ENCODE measurements around the gene CMTM8. TPM values are rescaled to one million over a fixed set of nuclear protein-coding genes. Genes with fewer than 3 reads are reported as not detected.

CMTM8 gene
- total and polyA plus RNA-seq, 10 of the 15 experiments (the other 5 are each of a cell fraction or from before 2014, with no cell fraction given), result 0.11 to 0.23 TPM; not detected in 8

DNA sequence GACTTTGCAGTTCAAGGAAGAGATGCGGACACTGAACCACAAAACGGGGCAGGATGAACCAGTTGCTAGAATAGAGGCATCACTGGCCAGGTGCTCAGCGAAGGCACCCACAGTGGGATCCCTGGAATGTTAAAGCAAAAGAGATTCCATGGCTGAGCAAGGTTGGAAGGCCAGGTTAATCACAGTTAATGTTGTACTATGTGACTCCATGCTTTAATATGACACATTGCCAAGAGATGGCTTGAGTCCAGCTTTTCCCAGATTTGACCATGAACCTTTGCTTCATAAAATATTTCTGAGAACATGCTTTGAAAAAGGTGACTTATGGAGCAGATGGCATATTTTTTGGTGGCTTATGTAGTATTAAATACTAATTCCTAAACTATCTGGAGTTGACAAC, 77.0 kb downstream of the CMTM8 start:
- WGBS (ENCODE audit: insufficient coverage, insufficient replicate concordance, low lambda C conversion rate, missing lambda C conversion rate), result 58% methylated on average over 3 of the region's 3 CpGs
- Histone ChIP-seq H3K9me3 (replicated peaks; ENCODE audit: control insufficient read depth, insufficient read depth, low read length) (no peaks in the 10 kb centered on the region), H3K36me3 (ENCODE audit: control insufficient read depth in 2 of 2, insufficient read depth in 2 of 2, low read length in 1 of 2) (no peaks in the 10 kb centered on the region), H2AFZ (ENCODE audit: control insufficient read depth, low read depth, low read length) (no peak overlapping the region), H3K4me2 (ENCODE audit: control insufficient read depth, insufficient read depth) (no peak overlapping the region), H3K9ac (ENCODE audit: control insufficient read depth, insufficient read depth, low read length) (no peak overlapping the region), H3K27ac (ENCODE audit: control insufficient read depth, insufficient read depth) (no peak overlapping the region), H4K20me1 (ENCODE audit: control insufficient read depth, insufficient read depth) (no peaks in the 10 kb centered on the region), H3K79me2 (ENCODE audit: control insufficient read depth, insufficient read depth, low read length) (no peaks in the 10 kb centered on the region), H3K27me3 (replicated peaks in 1 of 2; ENCODE audit: control insufficient read depth in 2 of 2, insufficient read depth in 2 of 2, low read length in 1 of 2) (peaks cover 0 to 3% of the 10 kb centered on the region in 2 experiments; a peak in 2 of 4 replicates), H3K4me1 (ENCODE audit: control insufficient read depth, insufficient read depth, low read length) (no peaks in the 10 kb centered on the region), H3K4me3 (no peak overlapping the region)
- CTCF ChIA-PET, result interaction anchor here (1.2 kb wide), 1 partner anchor 59 kb away, joined by 3 read pairs; no protein-coding TSS in a partner anchor
- TF ChIP-seq, protein P1, sequence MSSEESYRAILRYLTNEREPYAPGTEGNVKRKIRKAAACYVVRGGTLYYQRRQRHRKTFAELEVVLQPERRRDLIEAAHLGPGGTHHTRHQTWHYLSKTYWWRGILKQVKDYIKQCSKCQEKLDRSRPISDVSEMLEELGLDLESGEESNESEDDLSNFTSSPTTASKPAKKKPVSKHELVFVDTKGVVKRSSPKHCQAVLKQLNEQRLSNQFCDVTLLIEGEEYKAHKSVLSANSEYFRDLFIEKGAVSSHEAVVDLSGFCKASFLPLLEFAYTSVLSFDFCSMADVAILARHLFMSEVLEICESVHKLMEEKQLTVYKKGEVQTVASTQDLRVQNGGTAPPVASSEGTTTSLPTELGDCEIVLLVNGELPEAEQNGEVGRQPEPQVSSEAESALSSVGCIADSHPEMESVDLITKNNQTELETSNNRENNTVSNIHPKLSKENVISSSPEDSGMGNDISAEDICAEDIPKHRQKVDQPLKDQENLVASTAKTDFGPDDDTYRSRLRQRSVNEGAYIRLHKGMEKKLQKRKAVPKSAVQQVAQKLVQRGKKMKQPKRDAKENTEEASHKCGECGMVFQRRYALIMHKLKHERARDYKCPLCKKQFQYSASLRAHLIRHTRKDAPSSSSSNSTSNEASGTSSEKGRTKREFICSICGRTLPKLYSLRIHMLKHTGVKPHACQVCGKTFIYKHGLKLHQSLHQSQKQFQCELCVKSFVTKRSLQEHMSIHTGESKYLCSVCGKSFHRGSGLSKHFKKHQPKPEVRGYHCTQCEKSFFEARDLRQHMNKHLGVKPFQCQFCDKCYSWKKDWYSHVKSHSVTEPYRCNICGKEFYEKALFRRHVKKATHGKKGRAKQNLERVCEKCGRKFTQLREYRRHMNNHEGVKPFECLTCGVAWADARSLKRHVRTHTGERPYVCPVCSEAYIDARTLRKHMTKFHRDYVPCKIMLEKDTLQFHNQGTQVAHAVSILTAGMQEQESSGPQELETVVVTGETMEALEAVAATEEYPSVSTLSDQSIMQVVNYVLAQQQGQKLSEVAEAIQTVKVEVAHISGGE (CRISPR knock-in tag; IDR thresholded peaks at IDR 0.05), result no peak
- TF ChIP-seq NR2C1 (IDR thresholded peaks at IDR 0.05) (no peak), BCL11A (IDR thresholded peaks at IDR 0.05; ENCODE audit: low read depth, low read length) (no peak), TARDBP (IDR thresholded peaks at IDR 0.05; ENCODE audit: borderline replicate concordance) (no peak), NFIC (IDR thresholded peaks at IDR 0.05; ENCODE audit: low read depth, low read length) (no peak), ZNF622 (IDR thresholded peaks at IDR 0.05) (no peak), RELA (IDR thresholded peaks at IDR 0.05; ENCODE audit: borderline replicate concordance, partially characterized antibody) (no peak)
- TF ChIP-seq, protein P2, sequence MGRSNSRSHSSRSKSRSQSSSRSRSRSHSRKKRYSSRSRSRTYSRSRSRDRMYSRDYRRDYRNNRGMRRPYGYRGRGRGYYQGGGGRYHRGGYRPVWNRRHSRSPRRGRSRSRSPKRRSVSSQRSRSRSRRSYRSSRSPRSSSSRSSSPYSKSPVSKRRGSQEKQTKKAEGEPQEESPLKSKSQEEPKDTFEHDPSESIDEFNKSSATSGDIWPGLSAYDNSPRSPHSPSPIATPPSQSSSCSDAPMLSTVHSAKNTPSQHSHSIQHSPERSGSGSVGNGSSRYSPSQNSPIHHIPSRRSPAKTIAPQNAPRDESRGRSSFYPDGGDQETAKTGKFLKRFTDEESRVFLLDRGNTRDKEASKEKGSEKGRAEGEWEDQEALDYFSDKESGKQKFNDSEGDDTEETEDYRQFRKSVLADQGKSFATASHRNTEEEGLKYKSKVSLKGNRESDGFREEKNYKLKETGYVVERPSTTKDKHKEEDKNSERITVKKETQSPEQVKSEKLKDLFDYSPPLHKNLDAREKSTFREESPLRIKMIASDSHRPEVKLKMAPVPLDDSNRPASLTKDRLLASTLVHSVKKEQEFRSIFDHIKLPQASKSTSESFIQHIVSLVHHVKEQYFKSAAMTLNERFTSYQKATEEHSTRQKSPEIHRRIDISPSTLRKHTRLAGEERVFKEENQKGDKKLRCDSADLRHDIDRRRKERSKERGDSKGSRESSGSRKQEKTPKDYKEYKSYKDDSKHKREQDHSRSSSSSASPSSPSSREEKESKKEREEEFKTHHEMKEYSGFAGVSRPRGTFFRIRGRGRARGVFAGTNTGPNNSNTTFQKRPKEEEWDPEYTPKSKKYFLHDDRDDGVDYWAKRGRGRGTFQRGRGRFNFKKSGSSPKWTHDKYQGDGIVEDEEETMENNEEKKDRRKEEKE (IDR thresholded peaks at IDR 0.05), result no peak
- RAD21 ChIA-PET (ENCODE audit: unreplicated experiment), result no interaction called here
- intact Hi-C loops (cut with micrococcal nuclease; ENCODE audit: unreplicated experiment) (no loop called here), in situ Hi-C loops (cut with MboI) (no loop called here)
- SMC1A ChIA-PET (ENCODE audit: uncharacterized antibody, unreplicated experiment), result interaction anchor here (0.6 kb wide), 1 partner anchor 28 kb away, joined by 3 read pairs; no protein-coding TSS in a partner anchor
- ATAC-seq (no peak), DNase-seq (ENCODE audit: low read depth, low spot score) (no peak), FAIRE-seq (no peak)
- no TSS peak for BruUV-seq (replicated peaks)
- POLR2A ChIA-PET, result no interaction called here
